IMR-90 (cell line): Measurements from ENCODE around the gene SNRK. TPM values are rescaled to one million over a fixed set of nuclear protein-coding genes. Genes with fewer than 3 reads are reported as not detected.

ENCODE experiments used
- ATAC-seq: fragments of 200-7000 bp; cut with Tn5 transposase; 2 replicates; pipeline ENCODE4 v1.9.1; 2020; ENCODE audit warnings: low read depth, mild to moderate bottlenecking, moderate library complexity
- BruUV-seq: library from RNA; stranded (reverse); fragments of 400-500 nt; replicated peaks from 2 replicates; lab custom pipeline; 2021; lab: Mats Ljungman, UMichigan
- CTCF ChIA-PET: fragments of 300-600 bp; formaldehyde crosslinking; extraction: SDS; loops from one replicate; lab custom pipeline; 2021; ENCODE audit warnings: antibody characterized with exemption; lab: Yijun Ruan, JAX
- POLR2A ChIA-PET: fragments of 300-600 bp; sonication (Branson Sonifier 250); formaldehyde crosslinking; loops from one replicate; lab custom pipeline; 2022; ENCODE audit warnings: antibody characterized with exemption; ENCODE audit not compliant: unreplicated experiment; lab: Charles Lee
- DNase-seq: peaks from one replicate; pipeline ENCODE4 v3.0.0; 2013
- H2AFZ ChIP-seq: replicated peaks from 2 replicates; pipeline ENCODE3; 2013; ENCODE audit warnings: low read length, mild to moderate bottlenecking; ENCODE audit not compliant: poor library complexity
- H2AK5ac ChIP-seq: 2 replicates; pipeline ENCODE4 v1.6.1; 2013; ENCODE audit warnings: low read depth, low read length, inconsistent platforms
- H2AK9ac ChIP-seq: replicated peaks from 2 replicates; pipeline ENCODE3; 2013; ENCODE audit warnings: mild to moderate bottlenecking, low read depth, low read length, moderate library complexity; ENCODE audit not compliant: poor library complexity
- H2BK120ac ChIP-seq: 2 replicates; pipeline ENCODE4 v1.6.1; 2013; ENCODE audit warnings: low read depth, low read length, inconsistent platforms
- H2BK15ac ChIP-seq: 3 replicates; pipeline ENCODE4 v1.6.1; 2013; ENCODE audit warnings: low read depth, low read length, inconsistent platforms
- H2BK20ac ChIP-seq: 2 replicates; pipeline ENCODE4 v1.6.1; 2013; ENCODE audit warnings: low read depth, mild to moderate bottlenecking, inconsistent platforms, low read length, moderate library complexity
- H2BK5ac ChIP-seq: 2 replicates; pipeline ENCODE4 v1.6.1; 2013; ENCODE audit warnings: mild to moderate bottlenecking, low read depth, low read length, inconsistent platforms; ENCODE audit not compliant: poor library complexity, severe bottlenecking
- H3K14ac ChIP-seq: replicated peaks from 2 replicates; pipeline ENCODE4 v1.6.1; 2013; ENCODE audit warnings: low read depth, low read length, inconsistent platforms
- H3K18ac ChIP-seq: 2 replicates; pipeline ENCODE4 v1.6.1; 2013; ENCODE audit warnings: low read depth, low read length, control low read depth
- H3K23ac ChIP-seq: 2 replicates; pipeline ENCODE4 v1.6.1; 2013; ENCODE audit warnings: low read depth, low read length, inconsistent platforms
- H3K27ac ChIP-seq: 2 replicates; pipeline ENCODE4 v1.5.1; 2013; ENCODE audit warnings: mild to moderate bottlenecking, control low read depth, low read length; ENCODE audit not compliant: insufficient read depth
- H3K27me3 ChIP-seq: 2 replicates; pipeline ENCODE4 v1.6.1; 2013; ENCODE audit warnings: low read length; ENCODE audit not compliant: control insufficient read depth, insufficient read depth
- H3K36me3 ChIP-seq: 2 replicates; pipeline ENCODE4 v1.6.1; 2013; ENCODE audit warnings: low read length, mixed read lengths; ENCODE audit not compliant: control insufficient read depth, insufficient read depth
- H3K4ac ChIP-seq: 2 replicates; pipeline ENCODE4 v1.6.1; 2013; ENCODE audit warnings: low read depth, low read length, inconsistent platforms
- H3K4me1 ChIP-seq: 2 replicates; pipeline ENCODE4 v1.6.1; 2013; ENCODE audit warnings: low read length, mixed read lengths; ENCODE audit not compliant: control insufficient read depth, insufficient read depth
- H3K4me2 ChIP-seq: 2 replicates; pipeline ENCODE4 v1.6.1; 2013; ENCODE audit warnings: low read depth, mild to moderate bottlenecking, control low read depth, low read length, moderate library complexity
- H3K4me3 ChIP-seq: 2 replicates; pipeline ENCODE4 v1.5.1; 2013; ENCODE audit warnings: low read depth, mild to moderate bottlenecking, control low read depth, low read length, moderate library complexity; ENCODE audit not compliant: insufficient read depth
- H3K56ac ChIP-seq: 2 replicates; pipeline ENCODE4 v1.6.1; 2013; ENCODE audit warnings: low read length, inconsistent platforms; ENCODE audit not compliant: insufficient read depth; ENCODE audit errors: extremely low read depth
- H3K79me1 ChIP-seq, 2 experiments: 2 replicates each; pipeline ENCODE4 v1.6.1; 2013; ENCODE audit warnings: low read length in 2 of 2, inconsistent platforms in 1 of 2, low read depth in 1 of 2
- H3K9ac ChIP-seq: 2 replicates; pipeline ENCODE4 v1.6.1; 2013; ENCODE audit warnings: low read depth, low read length, control low read depth
- H3K9me1 ChIP-seq: 2 replicates; pipeline ENCODE4 v1.6.1; 2013; ENCODE audit warnings: low read length, inconsistent platforms; ENCODE audit not compliant: insufficient read depth
- H3K9me3 ChIP-seq: 2 replicates; pipeline ENCODE4 v1.6.1; 2013; ENCODE audit warnings: low read length; ENCODE audit not compliant: control insufficient read depth, insufficient read depth
- H4K20me1 ChIP-seq: 2 replicates; pipeline ENCODE4 v1.6.1; 2013; ENCODE audit warnings: low read length, inconsistent platforms; ENCODE audit not compliant: insufficient read depth
- H4K5ac ChIP-seq: 2 replicates; pipeline ENCODE4 v1.6.1; 2013; ENCODE audit warnings: mild to moderate bottlenecking, low read depth, low read length, control low read depth
- H4K8ac ChIP-seq, 2 experiments: 2 replicates each; pipeline ENCODE4 v1.6.1; 2013; ENCODE audit warnings: low read depth in 2 of 2, low read length in 2 of 2, control low read depth in 1 of 2, inconsistent platforms in 1 of 2
- H4K91ac ChIP-seq: 2 replicates; pipeline ENCODE4 v1.6.1; 2013; ENCODE audit warnings: low read depth, low read length, inconsistent platforms; ENCODE audit not compliant: insufficient read depth
- BHLHE40 ChIP-seq: fragments of 150-350 bp; IDR thresholded peaks from 2 replicates; pipeline ENCODE4 v1.6.1; 2016; ENCODE audit warnings: mild to moderate bottlenecking, low read depth, low read length
- CEBPB ChIP-seq: IDR thresholded peaks from 2 replicates; pipeline ENCODE4 v1.6.1; 2012; ENCODE audit warnings: low read depth, low read length, improper control_type of control experiment
- FOS ChIP-seq: fragments of 150-350 bp; IDR thresholded peaks from 2 replicates; pipeline ENCODE4 v1.6.1; 2016; ENCODE audit warnings: low read depth, low read length
- MAFK ChIP-seq: IDR thresholded peaks from 2 replicates; pipeline ENCODE4 v1.6.1; 2012; ENCODE audit warnings: low read depth, low read length, improper control_type of control experiment
- MAZ ChIP-seq: IDR thresholded peaks from 2 replicates; pipeline ENCODE4 v1.6.1; 2012; ENCODE audit warnings: low read depth, mild to moderate bottlenecking, low read length, improper control_type of control experiment, moderate library complexity, borderline replicate concordance
- MXI1 ChIP-seq: IDR thresholded peaks from 2 replicates; pipeline ENCODE4 v1.6.1; 2012; ENCODE audit warnings: low read depth, mild to moderate bottlenecking, low read length, moderate library complexity, borderline replicate concordance
- NFE2L2 ChIP-seq: fragments of 150-350 bp; IDR thresholded peaks from 2 replicates; pipeline ENCODE4 v1.6.1; 2016; ENCODE audit warnings: low read depth, mild to moderate bottlenecking, low read length
- POLR2A ChIP-seq: IDR thresholded peaks from 2 replicates; pipeline ENCODE4 v1.6.1; 2012; ENCODE audit warnings: mild to moderate bottlenecking, low read depth, low read length
- RAD21 ChIP-seq: IDR thresholded peaks from 2 replicates; pipeline ENCODE4 v1.6.1; 2012; ENCODE audit warnings: low read length, improper control_type of control experiment
- RCOR1 ChIP-seq: IDR thresholded peaks from 2 replicates; pipeline ENCODE4 v1.6.1; 2012; ENCODE audit warnings: mild to moderate bottlenecking, low read length, improper control_type of control experiment; ENCODE audit not compliant: insufficient replicate concordance
- RFX5 ChIP-seq: IDR thresholded peaks from 2 replicates; pipeline ENCODE4 v1.8.0; 2012; ENCODE audit warnings: low read depth, mild to moderate bottlenecking, low read length, moderate library complexity
- SMC3 ChIP-seq: fragments of 150-350 bp; IDR thresholded peaks from 2 replicates; pipeline ENCODE4 v1.6.1; 2016; ENCODE audit warnings: low read depth, mild to moderate bottlenecking, antibody characterized with exemption, low read length, moderate library complexity
- WGBS, 2 experiments: methylation state at CpG; one replicate each; pipeline versions ENCODE4 v1.1.5 to v1.1.7; 2013; ENCODE audit warnings: missing lambda C conversion rate in 2 of 2; ENCODE audit not compliant: insufficient read length in 1 of 2; ENCODE audit errors: extremely low coverage in 2 of 2; 5-methylcytosine and 5-hydroxymethylcytosine counted together
- dilution Hi-C: fragments of 300-500 bp; cut with HindIII; formaldehyde crosslinking; loops from one replicate; pipeline ENCODE4 v1.14.3; 2018; ENCODE audit warnings: low sequenced_read_pairs; ENCODE audit not compliant: unreplicated experiment
- in situ Hi-C: fragments of 300-500 bp; cut with MboI; formaldehyde crosslinking; loops from 3 replicates; pipeline ENCODE4 v1.14.3; 2019; ENCODE audit warnings: low sequenced_read_pairs, inconsistent platforms, mixed read lengths
- intact Hi-C: fragments of 100-400 bp; cut with micrococcal nuclease; formaldehyde crosslinking; loops from 2 replicates; pipeline ENCODE4 v1.10.0; 2022
- polyA plus RNA-seq, 3 experiments: library from polyadenylated mRNA; depleted of rRNA; stranded (reverse); fragments of >200 nt; gene quantifications; 2 replicates each; pipeline ENCODE4 v1.2.3, GENCODE V29; 2012; ENCODE audit warnings: low replicate concordance in 1 of 3
- total RNA-seq: library from RNA; depleted of rRNA; stranded (reverse); fragments of >200 nt; gene quantifications from 2 replicates; pipeline ENCODE4 v1.2.3, GENCODE V29; 2012
- TF ChIP-seq, protein P1 (sequence below): conservative IDR thresholded peaks from 2 replicates; pipeline ENCODE4 v1.5.1; 2012; ENCODE audit warnings: mild to moderate bottlenecking, low read depth, low read length, improper control_type of control experiment
- TF ChIP-seq, protein P2 (sequence below): fragments of 150-350 bp; IDR thresholded peaks from 2 replicates; pipeline ENCODE4 v1.6.1; 2016; ENCODE audit warnings: low read depth, mild to moderate bottlenecking, low read length, moderate library complexity, borderline replicate concordance
- TF ChIP-seq, protein P3 (sequence below): fragments of 150-350 bp; IDR thresholded peaks from 2 replicates; pipeline ENCODE4 v1.6.1; 2017; ENCODE audit warnings: mild to moderate bottlenecking, antibody characterized with exemption, low read length, low read depth

SNRK gene
- total and polyA plus RNA-seq, 2 of the 4 experiments (the other 2 are of a cell fraction): 4.7 to 23.1 TPM

DNA sequence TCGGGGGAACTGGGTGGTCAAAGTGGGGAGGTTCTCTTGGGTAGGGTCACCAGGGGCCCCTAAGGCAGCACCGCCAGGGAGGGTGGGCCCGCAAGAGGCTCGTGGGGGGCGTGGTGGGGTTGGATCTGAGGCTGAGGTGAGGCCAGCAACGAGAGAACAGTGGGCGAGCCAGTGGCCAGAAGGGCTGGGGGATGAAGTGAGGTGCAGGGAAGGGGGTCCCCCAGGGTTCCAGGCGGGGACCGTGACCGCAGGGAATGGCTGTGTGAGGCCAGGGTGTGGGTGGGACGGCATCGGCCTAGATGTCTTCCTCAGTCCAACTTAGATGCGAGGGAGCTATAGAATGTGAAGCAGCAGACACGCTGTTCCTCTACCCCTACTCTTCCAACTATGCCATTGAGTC, 78.2 kb downstream of the SNRK start:
- H2BK20ac ChIP-seq: no peak overlapping the region
- peaks cover 10% of the 10 kb centered on the region; the same call in 1 of the 2 replicates for H3K36me3 ChIP-seq
- H4K91ac ChIP-seq: no peak overlapping the region
- H2AK9ac ChIP-seq: peak overlapping the region; percentile 50
- peaks cover 7% of the 10 kb centered on the region for H3K9me1 ChIP-seq
- no TSS peak for BruUV-seq
- CTCF ChIA-PET: no interaction called here
- H3K27me3 ChIP-seq: no peaks in the 10 kb centered on the region
- no peak overlapping the region for H3K4ac ChIP-seq
- H2BK5ac ChIP-seq: no peak overlapping the region
- peaks cover 7% of the 10 kb centered on the region; the same call in 1 of the 2 replicates for H3K4me1 ChIP-seq
- H4K8ac ChIP-seq: no peak overlapping the region
- no peak overlapping the region for H2BK120ac ChIP-seq
- no peaks in the 10 kb centered on the region for H3K9me3 ChIP-seq
- H4K5ac ChIP-seq: no peak overlapping the region
- no peaks in the 10 kb centered on the region for H4K20me1 ChIP-seq
- H3K27ac ChIP-seq: no peak overlapping the region
- H3K9ac ChIP-seq: no peak overlapping the region
- H3K56ac ChIP-seq: no peak overlapping the region
- intact Hi-C loops (no loop called here), dilution Hi-C loops (no loop called here), in situ Hi-C loops (no loop called here)
- WGBS, 2 experiments: 98% methylated on average over 8 of the region's 14 CpGs; no CpG with 5 or more reads in 1 of the 2 experiments
- H2AK5ac ChIP-seq: no peak overlapping the region
- TF ChIP-seq FOS (no peak), RFX5 (no peak), RCOR1 (no peak), POLR2A (no peak), RAD21 (no peak), MAFK (no peak), NFE2L2 (no peak), MAZ (no peak), CEBPB (no peak), MXI1 (no peak), BHLHE40 (no peak), SMC3 (no peak)
- TF ChIP-seq, protein P1, sequence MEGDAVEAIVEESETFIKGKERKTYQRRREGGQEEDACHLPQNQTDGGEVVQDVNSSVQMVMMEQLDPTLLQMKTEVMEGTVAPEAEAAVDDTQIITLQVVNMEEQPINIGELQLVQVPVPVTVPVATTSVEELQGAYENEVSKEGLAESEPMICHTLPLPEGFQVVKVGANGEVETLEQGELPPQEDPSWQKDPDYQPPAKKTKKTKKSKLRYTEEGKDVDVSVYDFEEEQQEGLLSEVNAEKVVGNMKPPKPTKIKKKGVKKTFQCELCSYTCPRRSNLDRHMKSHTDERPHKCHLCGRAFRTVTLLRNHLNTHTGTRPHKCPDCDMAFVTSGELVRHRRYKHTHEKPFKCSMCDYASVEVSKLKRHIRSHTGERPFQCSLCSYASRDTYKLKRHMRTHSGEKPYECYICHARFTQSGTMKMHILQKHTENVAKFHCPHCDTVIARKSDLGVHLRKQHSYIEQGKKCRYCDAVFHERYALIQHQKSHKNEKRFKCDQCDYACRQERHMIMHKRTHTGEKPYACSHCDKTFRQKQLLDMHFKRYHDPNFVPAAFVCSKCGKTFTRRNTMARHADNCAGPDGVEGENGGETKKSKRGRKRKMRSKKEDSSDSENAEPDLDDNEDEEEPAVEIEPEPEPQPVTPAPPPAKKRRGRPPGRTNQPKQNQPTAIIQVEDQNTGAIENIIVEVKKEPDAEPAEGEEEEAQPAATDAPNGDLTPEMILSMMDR: no peak
- TF ChIP-seq, protein P2, sequence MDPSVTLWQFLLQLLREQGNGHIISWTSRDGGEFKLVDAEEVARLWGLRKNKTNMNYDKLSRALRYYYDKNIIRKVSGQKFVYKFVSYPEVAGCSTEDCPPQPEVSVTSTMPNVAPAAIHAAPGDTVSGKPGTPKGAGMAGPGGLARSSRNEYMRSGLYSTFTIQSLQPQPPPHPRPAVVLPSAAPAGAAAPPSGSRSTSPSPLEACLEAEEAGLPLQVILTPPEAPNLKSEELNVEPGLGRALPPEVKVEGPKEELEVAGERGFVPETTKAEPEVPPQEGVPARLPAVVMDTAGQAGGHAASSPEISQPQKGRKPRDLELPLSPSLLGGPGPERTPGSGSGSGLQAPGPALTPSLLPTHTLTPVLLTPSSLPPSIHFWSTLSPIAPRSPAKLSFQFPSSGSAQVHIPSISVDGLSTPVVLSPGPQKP: no peak
- TF ChIP-seq, protein P3, sequence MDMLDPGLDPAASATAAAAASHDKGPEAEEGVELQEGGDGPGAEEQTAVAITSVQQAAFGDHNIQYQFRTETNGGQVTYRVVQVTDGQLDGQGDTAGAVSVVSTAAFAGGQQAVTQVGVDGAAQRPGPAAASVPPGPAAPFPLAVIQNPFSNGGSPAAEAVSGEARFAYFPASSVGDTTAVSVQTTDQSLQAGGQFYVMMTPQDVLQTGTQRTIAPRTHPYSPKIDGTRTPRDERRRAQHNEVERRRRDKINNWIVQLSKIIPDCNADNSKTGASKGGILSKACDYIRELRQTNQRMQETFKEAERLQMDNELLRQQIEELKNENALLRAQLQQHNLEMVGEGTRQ: no peak
- no peak overlapping the region for H3K14ac ChIP-seq
- ATAC-seq: no peak
- no peak for DNase-seq
- no peaks in the 10 kb centered on the region for H3K79me1 ChIP-seq
- no peak overlapping the region for H3K4me3 ChIP-seq
- POLR2A ChIA-PET: no interaction called here
- H3K4me2 ChIP-seq: no peak overlapping the region
- H3K23ac ChIP-seq: no peak overlapping the region
- H2AFZ ChIP-seq: no peak overlapping the region
- H3K18ac ChIP-seq: no peak overlapping the region
- H2BK15ac ChIP-seq: no peak overlapping the region
